ENCODE results near the gene ELAVL4. TPM values are rescaled to one million over a fixed set of nuclear protein-coding genes. Genes with fewer than 3 reads are reported as not detected.

ELAVL4 gene
- total RNA-seq (not detected), polyA plus RNA-seq (under 1 TPM in 1 of 3 donors, not detected in 2; 0.03 TPM)
- long read RNA-seq, donor 1: 0 reads
- long read RNA-seq, donor 2: 0 reads

DNA sequence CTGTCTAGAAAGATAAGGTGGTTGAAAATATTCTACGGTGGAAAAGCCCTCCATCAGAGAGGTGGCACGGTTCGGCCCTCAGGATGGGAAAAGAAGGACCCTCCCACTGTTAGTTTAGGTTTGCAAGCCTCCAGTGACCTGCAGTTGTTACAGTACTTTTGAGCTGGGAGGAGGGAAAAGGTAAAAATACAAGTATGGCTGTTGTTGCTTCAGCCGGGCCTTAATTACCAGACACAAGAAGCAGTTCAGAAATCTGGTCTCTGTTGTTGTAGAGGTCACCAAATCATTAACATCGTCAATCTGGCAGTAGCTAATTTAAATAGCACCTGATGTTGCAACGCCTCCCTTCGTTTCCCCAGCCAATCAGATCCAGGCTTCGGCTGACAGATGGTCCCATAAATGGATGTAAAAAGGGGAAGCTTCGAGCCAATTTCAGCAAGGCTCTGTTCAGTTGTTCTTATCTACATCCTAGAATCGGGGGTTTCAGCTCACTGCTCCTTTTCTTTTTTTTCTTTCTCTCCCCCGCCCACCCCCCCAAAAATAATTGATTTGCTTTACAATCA is at the start of gene ELAVL4:
Gene ELAVL4 (plus strand): TSS at position 424 of the 563 bp plus-strand sequence. CDS start 270 bp downstream, outside the sequence.
- DNase-seq: no peak
- WGBS, 3 donors: 26 to 41% (median 35%) methylated on average over 11 of the region's 11 CpGs

DNA sequence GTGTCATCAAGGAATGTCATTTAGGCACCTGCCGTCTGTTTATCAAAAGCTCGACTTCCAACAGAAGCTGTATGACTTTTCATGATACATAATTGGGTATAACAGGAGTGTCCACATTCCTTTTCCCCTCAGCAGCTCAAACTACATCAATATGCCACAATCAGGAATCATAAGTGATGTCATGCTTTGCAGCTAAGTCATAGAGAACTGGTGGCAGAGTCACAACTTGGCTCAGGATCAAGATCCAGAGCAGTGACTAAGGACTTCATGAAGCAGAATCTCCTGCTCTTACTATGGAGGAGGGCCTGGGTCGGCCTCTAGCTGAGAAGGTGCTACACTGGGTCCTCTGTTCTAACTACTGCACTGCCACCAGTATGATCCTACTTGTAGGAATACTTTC is 48.4 kb upstream of the ELAVL4 start:
- Histone ChIP-seq H3K27me3 (ENCODE audit: insufficient read depth in 3 of 3, low read length in 2 of 3) (no peaks in the 10 kb centered on the region), H3K4me3 (no peak overlapping the region), H3K9me3 (no peaks in the 10 kb centered on the region), H3K27ac (no peak overlapping the region), H3K36me3 (ENCODE audit: insufficient read depth in 1 of 2, low read depth in 1 of 2) (no peaks in the 10 kb centered on the region), H3K4me1 (no peaks in the 10 kb centered on the region)
- WGBS, 3 donors: 74 to 84% (median 80%) methylated on average over 3 of the region's 3 CpGs
- TF ChIP-seq, protein P1, sequence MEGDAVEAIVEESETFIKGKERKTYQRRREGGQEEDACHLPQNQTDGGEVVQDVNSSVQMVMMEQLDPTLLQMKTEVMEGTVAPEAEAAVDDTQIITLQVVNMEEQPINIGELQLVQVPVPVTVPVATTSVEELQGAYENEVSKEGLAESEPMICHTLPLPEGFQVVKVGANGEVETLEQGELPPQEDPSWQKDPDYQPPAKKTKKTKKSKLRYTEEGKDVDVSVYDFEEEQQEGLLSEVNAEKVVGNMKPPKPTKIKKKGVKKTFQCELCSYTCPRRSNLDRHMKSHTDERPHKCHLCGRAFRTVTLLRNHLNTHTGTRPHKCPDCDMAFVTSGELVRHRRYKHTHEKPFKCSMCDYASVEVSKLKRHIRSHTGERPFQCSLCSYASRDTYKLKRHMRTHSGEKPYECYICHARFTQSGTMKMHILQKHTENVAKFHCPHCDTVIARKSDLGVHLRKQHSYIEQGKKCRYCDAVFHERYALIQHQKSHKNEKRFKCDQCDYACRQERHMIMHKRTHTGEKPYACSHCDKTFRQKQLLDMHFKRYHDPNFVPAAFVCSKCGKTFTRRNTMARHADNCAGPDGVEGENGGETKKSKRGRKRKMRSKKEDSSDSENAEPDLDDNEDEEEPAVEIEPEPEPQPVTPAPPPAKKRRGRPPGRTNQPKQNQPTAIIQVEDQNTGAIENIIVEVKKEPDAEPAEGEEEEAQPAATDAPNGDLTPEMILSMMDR (IDR thresholded peaks at IDR 0.05): no peak
- ATAC-seq: no peak
- intact Hi-C loops (cut with DNase I): no loop called here
- no peak for DNase-seq

More for the DNA sequence above, at the start of gene ELAVL4:
- Histone ChIP-seq H3K27me3 (ENCODE audit: insufficient read depth in 3 of 3, low read length in 2 of 3) (peaks cover 5 to 33% (median 9%) of the 10 kb centered on the region in 3 donors), H3K36me3 (ENCODE audit: insufficient read depth in 1 of 2, low read depth in 1 of 2) (no peaks in the 10 kb centered on the region), H3K4me3 (no peak within 1 kb of the TSS), H3K27ac (no peak within 1 kb of the TSS), H3K9me3 (no peaks in the 10 kb centered on the region), H3K4me1 (no peaks in the 10 kb centered on the region)
- TF ChIP-seq, protein P1 (IDR thresholded peaks at IDR 0.05): no peak
- intact Hi-C loops (cut with DNase I): no loop called here
- ATAC-seq: no peak

DNA sequence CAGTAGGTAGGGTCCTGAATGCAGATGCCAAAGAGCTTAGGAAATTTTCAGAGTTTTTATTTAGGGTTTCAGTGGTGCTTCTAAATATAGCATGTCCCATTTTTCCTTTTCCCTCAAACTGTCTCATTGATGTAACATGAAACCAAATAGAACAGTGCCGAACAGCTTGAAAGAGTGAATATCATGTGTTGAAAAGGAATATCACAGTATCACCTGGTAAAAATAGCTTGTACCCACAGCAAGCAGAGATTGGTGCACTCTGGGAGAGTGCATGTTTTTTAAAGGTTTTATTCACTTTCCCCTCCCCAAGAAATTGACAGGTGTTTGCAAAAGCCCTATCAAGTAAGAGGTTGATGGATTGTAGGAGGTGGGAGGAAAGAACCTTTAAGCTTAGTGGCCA is 41.9 kb upstream of the ELAVL4 start:
- Histone ChIP-seq H3K27ac (no peak overlapping the region), H3K4me1 (no peaks in the 10 kb centered on the region), H3K36me3 (ENCODE audit: insufficient read depth in 1 of 2, low read depth in 1 of 2) (no peaks in the 10 kb centered on the region), H3K4me3 (no peak overlapping the region), H3K9me3 (no peaks in the 10 kb centered on the region), H3K27me3 (ENCODE audit: insufficient read depth in 3 of 3, low read length in 2 of 3) (no peaks in the 10 kb centered on the region)
- ATAC-seq (no peak), DNase-seq (no peak)
- WGBS, 3 donors: 20 to 32% (median 20%) methylated on average over 1 of the region's 1 CpG
- TF ChIP-seq, protein P1 (IDR thresholded peaks at IDR 0.05): no peak
- intact Hi-C loops (cut with DNase I): no loop called here

DNA sequence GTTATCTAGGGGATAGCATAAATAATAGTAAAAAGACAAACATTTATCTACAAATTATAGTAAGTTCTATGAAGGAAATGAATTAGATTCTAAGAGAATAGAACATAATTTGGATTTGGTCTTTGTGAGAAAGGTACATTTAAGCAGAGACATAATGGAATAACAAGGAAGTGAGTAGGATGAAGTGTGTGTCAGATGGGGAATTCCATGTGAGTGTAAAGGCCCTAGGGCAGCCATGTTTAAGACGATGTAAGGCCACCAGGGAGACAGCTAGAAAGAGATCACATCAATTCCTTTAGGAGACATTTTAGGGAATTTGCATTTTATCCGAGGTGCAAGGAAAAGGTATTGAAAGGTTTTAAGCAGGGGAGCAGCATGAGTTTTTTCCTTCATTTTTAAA is 33.8 kb upstream of the ELAVL4 start:
- Histone ChIP-seq H3K9me3 (no peaks in the 10 kb centered on the region), H3K4me1 (no peaks in the 10 kb centered on the region), H3K27me3 (ENCODE audit: insufficient read depth in 3 of 3, low read length in 2 of 3) (no peaks in the 10 kb centered on the region), H3K36me3 (ENCODE audit: insufficient read depth in 1 of 2, low read depth in 1 of 2) (no peaks in the 10 kb centered on the region), H3K4me3 (no peak overlapping the region), H3K27ac (no peak overlapping the region)
- no peak for DNase-seq
- ATAC-seq: no peak
- 59 to 62% (median 60%) methylated on average over 2 of the region's 2 CpGs for WGBS, 3 donors
- TF ChIP-seq, protein P1 (IDR thresholded peaks at IDR 0.05): no peak
- intact Hi-C loops (cut with DNase I): loop anchor here in 1 of 2 donors (1.0 kb wide), 1 partner anchor 7 kb away; no protein-coding TSS in a partner anchor

DNA sequence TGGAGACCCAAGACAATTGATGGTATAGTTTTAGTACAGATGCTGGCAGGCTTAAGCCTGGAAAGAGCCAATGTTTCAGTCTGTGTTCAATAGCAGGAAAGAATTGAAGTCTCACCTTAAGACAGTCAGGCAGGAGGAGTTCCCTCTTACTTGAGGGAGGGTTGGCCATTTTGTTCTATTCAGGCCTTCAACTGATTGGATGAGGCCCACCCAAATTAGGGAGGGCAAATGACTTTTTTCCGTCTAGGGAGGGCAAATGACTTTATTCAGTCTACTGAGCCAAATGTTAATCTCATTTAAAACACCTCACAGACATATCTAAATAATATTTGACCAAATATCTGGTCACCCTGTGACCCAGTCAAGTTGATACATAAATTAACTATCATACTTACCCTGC is 31.4 kb upstream of the ELAVL4 start:
- DNase-seq (no peak), ATAC-seq (no peak)
- H3K36me3 ChIP-seq (ENCODE audit: insufficient read depth in 1 of 2, low read depth in 1 of 2): no peaks in the 10 kb centered on the region
- H3K4me1 ChIP-seq: no peaks in the 10 kb centered on the region
- no peaks in the 10 kb centered on the region for H3K9me3 ChIP-seq
- TF ChIP-seq, protein P1 (IDR thresholded peaks at IDR 0.05): no peak
- no peaks in the 10 kb centered on the region for H3K27me3 ChIP-seq (ENCODE audit: insufficient read depth in 3 of 3, low read length in 2 of 3)
- H3K27ac ChIP-seq: no peak overlapping the region
- H3K4me3 ChIP-seq: no peak overlapping the region
- 67 to 75% (median 67%) methylated on average over 1 of the region's 1 CpG for WGBS, 3 donors
- intact Hi-C loops (cut with DNase I): no loop called here
